GM10248 (cell line): ENCODE results near the gene MED13L.

ENCODE experiments used
- CTCF ChIA-PET: fragments of 300-600 bp; sonication (Branson Sonifier 250); formaldehyde crosslinking; extraction: SDS; loops from one replicate; lab custom pipeline; 2021; ENCODE audit warnings: antibody characterized with exemption; lab: Yijun Ruan, JAX
- POLR2A ChIA-PET: fragments of 350-650 bp; sonication (Branson Sonifier 250); formaldehyde crosslinking; extraction: SDS; loops from one replicate; lab custom pipeline; 2020; ENCODE audit warnings: antibody characterized with exemption; lab: Yijun Ruan, JAX
- DNase-seq: peaks from one replicate; pipeline ENCODE4 v3.0.0; 2012; ENCODE audit errors: extremely low spot score
- CTCF ChIP-seq: IDR thresholded peaks from 2 replicates; pipeline ENCODE4 v1.5.1; 2012; ENCODE audit warnings: mild to moderate bottlenecking, low read depth; ENCODE audit errors: extremely low read depth, missing control alignments, control extremely low read depth

MED13L gene

GRCh38 chr12:116215023-116215422 lies 62.5 kb downstream of the MED13L start:
- no peak for DNase-seq
- TF ChIP-seq CTCF = no peak
- POLR2A ChIA-PET = no interaction called here
- CTCF ChIA-PET = interaction anchor here (1.1 to 2.5 kb wide), 6 partner anchors 9 to 43 kb away, joined by 3 to 7 read pairs (median 5); no protein-coding TSS in a partner anchor

- ChIA-PET CTCF (interaction anchor here (2.1 kb wide), 1 partner anchor 22 kb away, joined by 7 read pairs; no protein-coding TSS in a partner anchor), POLR2A (no interaction called here)
- no peak for DNase-seq
- TF ChIP-seq CTCF = no peak
Observed at GRCh38 chr12:116213885-116214527, 63.5 kb downstream of the MED13L start.

- CTCF ChIA-PET = interaction anchor here (2.1 kb wide), 1 partner anchor 23 kb away, joined by 7 read pairs; no protein-coding TSS in a partner anchor
- DNase-seq = no peak
- no peak for TF ChIP-seq CTCF
- POLR2A ChIA-PET = no interaction called here
Observed at GRCh38 chr12:116213014-116213413, 64.5 kb downstream of the MED13L start.

GRCh38 chr12:116210762-116211161 lies 66.7 kb downstream of the MED13L start:
- no peak for DNase-seq
- TF ChIP-seq CTCF = no peak
- ChIA-PET POLR2A (no interaction called here), CTCF (interaction anchor here (1.1 to 1.7 kb wide), 2 partner anchors 9 to 15 kb away, joined by 3 to 8 read pairs; no protein-coding TSS in a partner anchor)

GRCh38 chr12:116210131-116210530 lies 67.4 kb downstream of the MED13L start:
- ChIA-PET CTCF (interaction anchor here (1.7 kb wide), 1 partner anchor 16 kb away, joined by 8 read pairs; no protein-coding TSS in a partner anchor), POLR2A (no interaction called here)
- no peak for DNase-seq
- TF ChIP-seq CTCF = no peak

GRCh38 chr12:116209503-116209902 lies 68.0 kb downstream of the MED13L start:
- ChIA-PET POLR2A (no interaction called here), CTCF (no interaction called here)
- no peak for TF ChIP-seq CTCF
- no peak for DNase-seq
